PC-3 (cell line): ENCODE data around the gene RAP1GAP. TPM values are rescaled to one million over a fixed set of nuclear protein-coding genes. Genes with fewer than 3 reads are reported as not detected.
A peak's percentile ranks its signal among the peaks of the same experiment; 100 is the strongest.

Experiments used
- ATAC-seq: fragments of 200-7000 bp; cut with Tn5 transposase; 2 replicates; pipeline ENCODE4 v1.9.1; 2020; ENCODE audit warnings: mild to moderate bottlenecking, moderate library complexity
- BruUV-seq: library from RNA; stranded (reverse); fragments of 400-500 nt; replicated peaks from 2 replicates; lab custom pipeline; 2021; lab: Mats Ljungman, UMichigan
- CTCF ChIA-PET: fragments of 300-600 bp; sonication (Branson Sonifier 250); formaldehyde crosslinking; loops from one replicate; lab custom pipeline; 2022; ENCODE audit warnings: antibody characterized with exemption; lab: Charles Lee
- POLR2A ChIA-PET: fragments of 300-600 bp; sonication (Branson Sonifier 250); formaldehyde crosslinking; loops from one replicate; lab custom pipeline; 2022; ENCODE audit warnings: antibody characterized with exemption; ENCODE audit not compliant: unreplicated experiment; lab: Charles Lee
- DNase-seq: peaks from one replicate; pipeline ENCODE4 v3.0.0-alpha.2; 2015
- H2AFZ ChIP-seq: fragments of 300-600 bp; sonication (generic); 2 replicates; pipeline ENCODE4 v1.6.0; 2016; ENCODE audit warnings: antibody characterized with exemption, low read length
- H3F3A ChIP-seq: fragments of 300-600 bp; sonication (generic); one replicate; pipeline ENCODE4 v1.6.0; 2017; ENCODE audit warnings: antibody characterized with exemption, low read length, control low read depth, mild to moderate bottlenecking; ENCODE audit not compliant: unreplicated experiment
- H3K27ac ChIP-seq: fragments of 300-600 bp; sonication (generic); 2 replicates; pipeline ENCODE4 v1.5.1; 2016; ENCODE audit warnings: mild to moderate bottlenecking, low read length
- H3K27me3 ChIP-seq: fragments of 300-600 bp; sonication (generic); 2 replicates; pipeline ENCODE4 v1.6.1; 2016; ENCODE audit warnings: low read length, mixed read lengths
- H3K36me3 ChIP-seq: fragments of 300-600 bp; sonication (generic); 2 replicates; pipeline ENCODE4 v1.6.1; 2016; ENCODE audit warnings: low read depth, mixed run types, low read length, mixed read lengths
- H3K4me1 ChIP-seq: fragments of 300-600 bp; sonication (generic); 2 replicates; pipeline ENCODE4 v1.5.1; 2016; ENCODE audit warnings: low read length; ENCODE audit not compliant: insufficient read depth
- H3K4me2 ChIP-seq: fragments of 300-600 bp; sonication (generic); 2 replicates; pipeline ENCODE4 v1.6.0; 2016; ENCODE audit warnings: low read length
- H3K4me3 ChIP-seq: fragments of 300-600 bp; sonication (generic); 2 replicates; pipeline ENCODE4 v1.5.1; 2016; ENCODE audit warnings: mild to moderate bottlenecking, low read length, mixed read lengths
- H3K79me2 ChIP-seq: fragments of 300-600 bp; sonication (generic); 2 replicates; pipeline ENCODE4 v1.6.1; 2017; ENCODE audit warnings: low read length, mixed read lengths
- H3K9ac ChIP-seq: fragments of 300-600 bp; sonication (generic); 2 replicates; pipeline ENCODE4 v1.6.0; 2016; ENCODE audit warnings: mild to moderate bottlenecking, low read length
- H3K9me2 ChIP-seq: fragments of 300-600 bp; sonication (generic); replicated peaks from 2 replicates; pipeline ENCODE4 v1.6.1; 2016; ENCODE audit warnings: mixed run types, low read length, mixed read lengths
- H3K9me3 ChIP-seq: fragments of 300-600 bp; sonication (generic); 2 replicates; pipeline ENCODE4 v1.6.1; 2016; ENCODE audit warnings: low read length, mixed read lengths
- H4K20me1 ChIP-seq: fragments of 300-600 bp; sonication (generic); 2 replicates; pipeline ENCODE4 v1.6.1; 2016; ENCODE audit warnings: low read length, mixed read lengths
- EZH2 ChIP-seq: fragments of 300-600 bp; sonication (generic); IDR thresholded peaks from one replicate; pipeline ENCODE4 v1.6.1; 2017; ENCODE audit warnings: antibody characterized with exemption, mild to moderate bottlenecking, low read length; ENCODE audit not compliant: unreplicated experiment
- EZH2phosphoT487 ChIP-seq: fragments of 300-600 bp; sonication (generic); IDR thresholded peaks from 2 replicates; pipeline ENCODE4 v1.6.1; 2018; ENCODE audit warnings: mild to moderate bottlenecking, antibody characterized with exemption, low read length, borderline replicate concordance
- intact Hi-C: fragments of 100-400 bp; cut with micrococcal nuclease; formaldehyde crosslinking; loops from 2 replicates; pipeline ENCODE4 v1.9.0; 2023
- total RNA-seq: library from RNA; depleted of rRNA; stranded (reverse); fragments of >200 nt; gene quantifications from 2 replicates; pipeline ENCODE4 v1.2.3, GENCODE V29; 2014
- TF ChIP-seq, protein P1 (sequence below): fragments of 300-600 bp; sonication (generic); conservative IDR thresholded peaks from 2 replicates; pipeline ENCODE4 v1.5.1; 2017; ENCODE audit warnings: antibody characterized with exemption, low read depth, mild to moderate bottlenecking, low read length

RAP1GAP gene
- total RNA-seq, 1 experiment from 2014 or later = 12.1 TPM

DNA sequence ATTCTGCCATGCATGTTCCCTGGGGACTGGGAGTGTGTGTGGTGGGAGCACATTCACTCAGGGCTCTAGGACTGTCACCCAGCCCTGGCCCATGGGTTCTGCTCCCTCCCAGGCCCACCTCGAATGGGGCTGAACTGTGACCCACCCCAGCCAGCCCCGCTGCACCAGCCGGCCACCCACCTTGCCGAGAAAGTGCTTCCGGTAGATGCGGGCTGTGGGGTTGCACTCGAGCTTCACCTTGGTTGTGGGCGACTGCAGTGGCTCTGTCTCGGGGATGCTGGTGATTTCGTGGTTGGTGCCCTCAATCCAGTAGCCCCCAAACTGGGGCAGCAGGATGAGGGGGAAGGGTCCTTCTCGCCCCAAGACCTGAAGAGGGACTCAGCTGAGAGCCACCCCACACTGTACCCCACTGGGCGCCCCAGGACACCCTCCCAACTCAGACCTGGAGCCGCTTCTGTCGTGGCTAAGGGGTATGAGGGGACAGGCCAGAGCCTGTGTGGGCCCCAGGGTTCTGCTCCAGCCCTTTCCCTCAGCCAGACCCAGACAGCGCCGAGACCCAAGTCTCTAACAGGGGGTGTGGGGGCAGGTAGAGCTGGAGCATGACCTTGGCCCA, 51.9 kb downstream of the RAP1GAP start:
- Histone ChIP-seq H3K79me2 (no peaks in the 10 kb centered on the region), H3K9ac (no peak overlapping the region), H3K27ac (no peak overlapping the region), H3K27me3 (no peaks in the 10 kb centered on the region), H3K4me2 (no peak overlapping the region), H3K9me3 (no peaks in the 10 kb centered on the region), H4K20me1 (no peaks in the 10 kb centered on the region), H3K36me3 (no peaks in the 10 kb centered on the region), H3K4me1 (peaks cover 18% of the 10 kb centered on the region), H2AFZ (no peak overlapping the region), H3F3A (no peaks in the 10 kb centered on the region), H3K4me3 (no peak overlapping the region), H3K9me2 (no peaks in the 10 kb centered on the region)
- no TSS peak for BruUV-seq
- no peak for TF ChIP-seq EZH2phosphoT487
- TF ChIP-seq, protein P1, sequence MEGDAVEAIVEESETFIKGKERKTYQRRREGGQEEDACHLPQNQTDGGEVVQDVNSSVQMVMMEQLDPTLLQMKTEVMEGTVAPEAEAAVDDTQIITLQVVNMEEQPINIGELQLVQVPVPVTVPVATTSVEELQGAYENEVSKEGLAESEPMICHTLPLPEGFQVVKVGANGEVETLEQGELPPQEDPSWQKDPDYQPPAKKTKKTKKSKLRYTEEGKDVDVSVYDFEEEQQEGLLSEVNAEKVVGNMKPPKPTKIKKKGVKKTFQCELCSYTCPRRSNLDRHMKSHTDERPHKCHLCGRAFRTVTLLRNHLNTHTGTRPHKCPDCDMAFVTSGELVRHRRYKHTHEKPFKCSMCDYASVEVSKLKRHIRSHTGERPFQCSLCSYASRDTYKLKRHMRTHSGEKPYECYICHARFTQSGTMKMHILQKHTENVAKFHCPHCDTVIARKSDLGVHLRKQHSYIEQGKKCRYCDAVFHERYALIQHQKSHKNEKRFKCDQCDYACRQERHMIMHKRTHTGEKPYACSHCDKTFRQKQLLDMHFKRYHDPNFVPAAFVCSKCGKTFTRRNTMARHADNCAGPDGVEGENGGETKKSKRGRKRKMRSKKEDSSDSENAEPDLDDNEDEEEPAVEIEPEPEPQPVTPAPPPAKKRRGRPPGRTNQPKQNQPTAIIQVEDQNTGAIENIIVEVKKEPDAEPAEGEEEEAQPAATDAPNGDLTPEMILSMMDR = no peak
- no peak for TF ChIP-seq EZH2
- CTCF ChIA-PET = no interaction called here
- POLR2A ChIA-PET = no interaction called here
- no peak for DNase-seq
- intact Hi-C loops = no loop called here
- ATAC-seq = no peak

DNA sequence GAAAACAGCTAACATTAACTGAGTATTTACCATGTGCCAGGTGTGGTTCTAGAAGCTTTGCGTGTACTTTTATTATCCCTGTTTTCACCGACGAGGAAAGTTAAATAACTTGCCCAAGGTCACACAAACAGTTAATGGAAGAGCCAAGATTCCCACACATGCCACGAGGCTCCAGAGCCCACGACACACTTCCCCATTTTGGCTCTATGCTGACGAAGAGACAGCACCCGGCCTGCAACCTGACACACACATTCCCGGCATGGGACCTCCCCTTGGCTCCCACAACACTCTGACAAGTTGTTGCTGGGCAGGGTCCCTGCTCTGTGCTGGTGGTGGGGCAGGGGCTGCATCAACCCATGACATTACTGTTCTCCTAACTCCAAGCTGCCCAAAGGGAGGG, 52.8 kb downstream of the RAP1GAP start:
- no peak overlapping the region for H3K9ac ChIP-seq
- CTCF ChIA-PET = no interaction called here
- no peaks in the 10 kb centered on the region for H3K27me3 ChIP-seq
- H3K4me2 ChIP-seq = no peak overlapping the region
- H2AFZ ChIP-seq = no peak overlapping the region
- no peaks in the 10 kb centered on the region for H3K79me2 ChIP-seq
- ATAC-seq (no peak), DNase-seq (no peak)
- BruUV-seq = no TSS peak
- POLR2A ChIA-PET = no interaction called here
- no peak overlapping the region for H3K4me3 ChIP-seq
- intact Hi-C loops = no loop called here
- H3K9me3 ChIP-seq = no peaks in the 10 kb centered on the region
- TF ChIP-seq, protein P1 = no peak
- TF ChIP-seq EZH2 (no peak), EZH2phosphoT487 (no peak)
- H3K36me3 ChIP-seq = no peaks in the 10 kb centered on the region
- H3K27ac ChIP-seq = no peak overlapping the region
- peaks cover 11% of the 10 kb centered on the region; the same call in 1 of the 2 replicates for H3K4me1 ChIP-seq
- no peaks in the 10 kb centered on the region for H3K9me2 ChIP-seq
- no peaks in the 10 kb centered on the region for H3F3A ChIP-seq
- H4K20me1 ChIP-seq = no peaks in the 10 kb centered on the region

DNA sequence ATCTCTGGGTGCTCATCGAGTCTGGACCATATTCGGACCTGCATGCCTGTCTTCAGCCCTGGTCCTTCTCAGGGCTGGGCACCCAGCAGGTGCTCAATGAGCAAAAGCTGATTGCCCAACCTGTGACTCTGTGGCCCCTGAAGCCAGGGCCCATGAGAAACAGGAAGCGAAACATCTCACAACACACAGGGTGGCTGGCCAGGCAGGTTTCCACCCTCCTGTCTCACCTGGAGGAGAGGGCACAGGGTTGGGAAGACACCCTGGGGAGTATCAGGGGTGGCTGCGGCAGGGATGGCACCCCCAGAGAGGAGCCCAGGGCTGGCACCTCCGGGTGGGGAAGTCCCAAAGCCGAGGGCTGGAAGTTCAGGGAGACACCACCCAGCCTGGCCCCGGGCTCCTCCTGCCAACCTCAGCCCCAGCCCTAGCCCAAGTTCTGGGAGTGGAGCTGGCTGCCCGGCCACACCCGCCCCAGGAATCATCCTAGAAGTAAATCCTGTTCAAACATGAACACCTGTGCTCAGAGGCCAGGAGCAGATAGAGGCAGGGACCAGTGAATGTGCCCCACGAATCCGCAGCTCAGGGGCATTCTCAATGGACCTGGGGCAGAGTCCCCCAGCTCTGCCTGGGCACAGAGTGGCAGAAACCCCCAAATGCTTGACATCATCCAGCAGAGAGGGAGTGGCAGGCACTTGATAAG, 54.6 kb downstream of the RAP1GAP start:
- TF ChIP-seq, protein P1 = no peak
- TF ChIP-seq EZH2 = no peak
- no peak for TF ChIP-seq EZH2phosphoT487
- Histone ChIP-seq H3F3A (no peaks in the 10 kb centered on the region), H3K4me2 (peak overlapping the region; percentile 33; the same call in 1 of the 2 replicates), H3K27ac (0 out of 2 replicates have a peak overlapping the region, but pooled peaks have one; percentile 6), H3K79me2 (no peaks in the 10 kb centered on the region), H3K4me3 (no peak overlapping the region), H3K9me3 (no peaks in the 10 kb centered on the region), H4K20me1 (no peaks in the 10 kb centered on the region), H3K4me1 (peaks cover 10% of the 10 kb centered on the region; the same call in 1 of the 2 replicates), H2AFZ (no peak overlapping the region), H3K9me2 (no peaks in the 10 kb centered on the region), H3K27me3 (no peaks in the 10 kb centered on the region), H3K36me3 (no peaks in the 10 kb centered on the region), H3K9ac (no peak overlapping the region)
- DNase-seq = peak; percentile 30
- no TSS peak for BruUV-seq
- CTCF ChIA-PET = no interaction called here
- peak; percentile 80 for ATAC-seq
- POLR2A ChIA-PET = no interaction called here
- intact Hi-C loops = no loop called here
